HS-27A (cell line): ENCODE data around the gene SLC49A4.

Experiments used
- DNase-seq: peaks from one replicate; pipeline ENCODE4 v3.0.0-alpha.2; 2012; ENCODE audit warnings: low read depth, missing footprints

Gene SLC49A4

GRCh38 chr3:122930063-122930997 is 135.5 kb downstream of the SLC49A4 start:
- no peak for DNase-seq
